DMS114 treated with DMSO at 0.1 percent for 48 hours (cell line): ENCODE data around the gene CCDC82.
A peak's percentile ranks its signal among the peaks of the same experiment; 100 is the strongest.

ENCODE experiments used
- DNase-seq: peaks from one replicate; lab custom pipeline; 2025; ENCODE audit not compliant: unreplicated experiment; lab: John Stamatoyannopoulos, UW

CCDC82 gene

DNA sequence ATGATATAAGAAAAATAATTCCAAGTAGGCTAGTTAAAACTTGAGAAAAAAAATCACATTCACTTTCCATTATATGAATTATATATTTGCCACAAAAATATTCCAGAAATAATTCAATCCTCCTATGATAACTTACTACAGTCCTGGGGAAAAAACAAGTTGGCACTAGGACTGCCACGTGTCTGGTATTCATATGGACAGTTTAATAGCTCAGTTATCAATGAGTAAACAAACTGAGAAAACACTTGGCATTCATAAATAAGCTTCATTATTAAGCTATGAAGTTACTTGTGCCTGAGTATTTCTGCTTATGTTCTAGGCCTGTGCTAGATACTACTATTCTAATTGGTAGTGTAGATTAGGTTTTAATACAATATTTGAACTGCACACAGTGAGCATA, 24.2 kb downstream of the CCDC82 start:
- DNase-seq: no peak

DNA sequence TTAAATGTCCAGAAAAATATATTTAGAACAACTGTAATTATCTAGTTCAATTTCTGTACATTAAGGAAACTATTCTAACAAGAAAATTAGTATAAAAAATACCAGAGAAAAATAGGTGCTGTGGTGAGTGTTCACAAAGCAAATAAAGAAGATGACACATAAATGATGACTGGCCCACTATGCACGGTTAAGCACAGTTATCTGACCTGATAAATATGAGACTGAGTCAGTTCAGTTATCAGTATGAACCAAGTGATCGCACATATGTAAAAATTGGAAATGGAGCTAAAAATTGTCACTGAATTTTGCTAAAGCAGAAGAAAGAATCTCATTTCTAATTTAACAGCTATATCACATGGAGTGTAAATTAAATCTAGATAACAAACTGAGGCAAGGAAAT, 27.9 kb downstream of the CCDC82 start:
- no peak for DNase-seq

DNA sequence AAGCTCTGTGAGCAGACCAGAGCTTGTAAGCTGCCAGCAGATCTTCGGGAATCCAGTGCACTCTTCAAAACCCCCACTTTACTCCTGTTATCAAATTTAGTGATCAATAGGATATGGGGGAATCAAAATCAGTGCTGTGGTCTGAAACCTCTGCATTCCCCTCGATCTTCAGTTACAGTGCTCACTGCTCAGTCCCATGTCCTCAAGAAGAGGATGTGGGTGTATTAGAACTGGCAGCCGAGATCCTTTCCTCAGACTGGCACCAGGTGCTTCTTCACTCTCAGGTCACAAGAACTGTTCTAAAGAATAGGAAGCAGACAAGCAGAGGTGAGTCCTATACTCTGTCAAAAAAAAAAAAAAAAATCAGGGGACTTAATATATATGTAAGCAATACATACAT, 31.4 kb downstream of the CCDC82 start:
- no peak for DNase-seq

DNA sequence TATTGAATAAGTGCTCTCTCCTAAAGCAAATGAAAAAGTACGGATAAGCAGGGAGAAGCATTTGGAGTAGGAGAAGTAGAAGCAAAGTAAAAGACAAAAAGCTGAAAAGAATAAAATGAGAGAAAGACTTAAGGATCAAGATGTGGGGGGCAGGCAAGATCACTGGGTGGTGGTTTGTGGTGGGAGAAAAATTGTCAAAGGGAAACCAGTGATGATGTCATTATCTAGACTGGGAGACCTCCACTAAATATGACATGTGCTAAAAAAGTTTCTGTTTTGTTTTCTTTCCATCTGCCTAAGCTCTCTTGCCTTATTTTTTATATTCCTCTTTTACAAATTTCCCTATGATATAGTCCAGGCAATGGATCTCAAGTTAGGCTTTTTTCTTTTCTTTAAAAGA, 31.9 kb downstream of the CCDC82 start:
- DNase-seq: no peak

DNA sequence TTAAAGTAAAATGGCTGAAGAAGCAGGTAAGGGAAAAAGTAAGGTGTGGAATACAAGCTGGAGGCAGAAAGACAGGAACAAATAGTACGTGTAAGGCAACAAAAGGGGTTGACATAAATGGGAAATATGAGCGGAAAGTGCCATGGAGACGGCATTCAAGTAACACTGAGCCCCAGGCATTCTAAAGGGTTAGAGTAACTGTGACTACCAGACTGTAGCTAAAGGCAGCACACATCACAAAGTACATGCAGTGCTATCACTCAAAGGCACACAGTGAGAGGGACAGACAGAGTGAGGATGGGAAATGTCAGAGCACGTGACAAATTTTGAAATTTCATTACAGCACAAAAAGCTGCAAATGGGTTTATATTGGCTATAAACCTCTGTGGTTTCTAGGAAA, 32.9 kb downstream of the CCDC82 start:
- DNase-seq: no peak

DNA sequence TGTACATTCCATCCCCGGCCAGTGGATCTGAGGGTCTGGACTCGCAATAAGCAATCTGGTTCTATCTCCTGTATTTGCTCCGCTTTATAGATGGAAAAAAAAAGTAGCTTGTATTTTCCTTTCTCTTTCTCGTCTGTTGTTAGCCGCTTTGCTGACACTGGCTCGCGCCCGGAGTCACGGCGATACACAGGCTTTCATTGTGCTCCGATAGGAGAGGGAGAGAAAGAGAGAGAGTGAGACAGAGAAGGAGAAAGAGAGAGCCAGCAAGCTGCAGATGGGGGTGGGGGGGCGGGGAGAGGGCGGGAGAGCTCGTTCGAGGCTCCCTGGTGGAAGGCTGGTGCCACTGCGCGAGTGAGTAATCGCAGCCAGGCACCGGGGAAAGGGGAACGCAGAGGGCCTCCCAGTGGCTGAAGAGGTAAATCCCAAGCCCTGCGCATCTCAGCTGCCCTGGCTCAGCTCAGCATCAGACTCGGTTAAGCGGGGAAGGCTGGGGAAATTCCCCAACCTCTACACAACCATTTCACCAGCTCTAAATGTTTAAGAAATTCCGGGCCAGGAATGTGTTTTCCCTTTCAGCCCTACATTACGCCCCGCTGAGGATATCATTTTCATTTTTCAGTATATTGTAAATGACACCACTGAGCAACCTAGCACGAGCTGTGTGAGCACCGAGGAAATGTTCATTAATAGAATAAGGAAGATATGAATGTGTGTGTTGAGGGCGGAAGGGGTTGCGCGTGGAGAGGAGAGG, 46.6 kb downstream of the CCDC82 start, which contains the start of gene MAML2:
Gene MAML2 (minus strand): TSS at position 235 of the 751 bp plus-strand sequence. CDS start 1,300 bp downstream, outside the sequence.
- peak; percentile 70 for DNase-seq

DNA sequence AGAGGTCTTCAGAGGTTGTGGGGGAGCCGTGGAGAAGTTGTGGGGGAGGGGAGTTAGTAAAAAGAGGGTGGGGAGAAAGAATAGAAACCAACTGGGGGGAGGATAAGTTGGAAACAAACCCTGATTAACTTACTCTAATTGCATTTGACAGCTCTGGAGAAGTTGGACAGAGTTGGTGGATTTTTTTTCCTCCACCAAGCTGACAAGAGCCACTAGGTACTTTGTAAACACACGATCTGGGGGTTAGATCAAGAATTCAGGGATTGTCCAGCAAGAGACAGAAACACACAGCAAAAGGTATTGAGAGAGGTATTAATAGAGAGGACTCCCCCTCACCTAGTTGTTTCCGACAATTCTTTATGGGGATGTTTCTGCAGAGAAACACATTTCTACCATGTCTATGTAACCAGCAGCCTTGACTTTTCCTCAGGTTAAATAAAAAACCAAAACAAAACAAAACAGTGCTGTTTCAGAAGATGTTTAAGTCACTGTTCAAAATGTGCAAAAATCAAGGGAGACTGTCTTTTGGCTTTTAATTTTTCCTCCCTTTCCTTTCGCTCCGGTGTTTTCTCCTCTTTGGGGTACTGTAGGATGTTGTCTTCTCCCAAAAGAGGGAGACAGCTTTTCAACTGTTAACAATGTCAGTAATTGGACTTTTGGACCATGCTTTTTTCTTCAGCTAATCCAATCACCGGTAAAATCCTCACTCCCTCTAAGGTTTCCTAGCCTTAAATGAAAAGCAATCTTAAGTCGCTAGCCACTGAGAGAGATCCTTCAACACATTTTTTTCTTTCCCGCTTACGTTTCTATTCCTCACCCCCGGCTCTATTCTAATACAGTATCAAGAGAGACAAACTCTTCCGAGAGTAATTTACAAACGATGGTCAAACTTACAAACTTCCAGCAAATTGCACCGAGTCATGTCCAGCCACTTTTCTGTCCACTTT, 47.4 kb downstream of the CCDC82 start:
- DNase-seq: no peak

DNA sequence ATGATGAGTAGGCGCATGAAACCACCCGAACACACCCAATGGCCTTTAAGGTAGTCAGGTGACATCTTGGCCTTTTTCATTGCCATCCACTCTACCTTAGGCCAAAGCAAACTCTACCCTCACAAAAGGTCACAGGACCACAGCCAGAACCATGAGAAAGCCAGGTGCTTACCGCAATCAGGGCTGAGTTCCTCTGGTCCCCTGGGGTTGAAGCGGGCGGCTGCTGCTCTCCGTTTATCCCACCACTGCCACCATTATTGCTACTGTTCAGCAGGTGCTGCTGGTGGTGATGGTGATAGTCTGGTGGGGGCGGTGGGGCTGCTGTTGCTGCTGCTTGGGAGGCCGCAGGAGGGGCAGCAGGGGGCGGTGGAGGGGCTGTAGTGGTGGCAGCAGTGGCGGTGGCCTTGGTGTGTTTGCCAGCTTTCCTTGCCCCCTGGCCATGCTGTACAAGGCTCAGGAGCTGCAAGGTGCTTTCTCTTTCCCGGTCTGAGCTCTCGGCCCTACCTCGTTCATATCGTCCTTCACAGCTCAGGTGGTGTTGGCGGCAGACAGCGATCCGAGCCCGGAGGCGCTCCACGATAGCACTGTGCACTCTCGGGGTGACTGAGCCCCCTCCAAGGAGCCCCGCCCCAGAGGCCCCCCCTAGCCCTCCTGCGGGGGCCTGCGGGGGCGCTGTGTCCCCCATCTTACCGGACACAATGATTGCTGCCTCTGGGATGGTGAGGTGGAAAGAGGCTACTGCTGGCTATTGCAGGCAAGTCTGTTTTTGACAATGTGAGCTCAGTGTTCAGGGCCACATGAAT, 48.3 kb downstream of the CCDC82 start:
- DNase-seq: no peak

DNA sequence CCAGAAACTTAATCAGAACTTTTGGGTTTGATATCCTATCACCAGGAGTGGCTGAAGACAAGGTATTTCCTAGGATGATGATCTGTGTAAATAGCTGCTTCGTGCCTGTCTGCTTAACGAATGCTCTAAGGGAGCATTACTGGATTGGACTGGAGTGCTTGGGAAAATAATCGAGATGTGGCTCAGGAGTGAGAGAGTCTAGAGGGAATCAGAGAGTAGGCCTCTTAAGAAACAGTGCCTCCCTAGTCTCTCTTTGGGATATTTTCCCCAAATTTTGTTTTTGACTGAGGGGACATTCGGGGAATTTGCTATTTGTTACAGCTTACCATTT, 49.2 kb downstream of the CCDC82 start:
- DNase-seq: no peak

DNA sequence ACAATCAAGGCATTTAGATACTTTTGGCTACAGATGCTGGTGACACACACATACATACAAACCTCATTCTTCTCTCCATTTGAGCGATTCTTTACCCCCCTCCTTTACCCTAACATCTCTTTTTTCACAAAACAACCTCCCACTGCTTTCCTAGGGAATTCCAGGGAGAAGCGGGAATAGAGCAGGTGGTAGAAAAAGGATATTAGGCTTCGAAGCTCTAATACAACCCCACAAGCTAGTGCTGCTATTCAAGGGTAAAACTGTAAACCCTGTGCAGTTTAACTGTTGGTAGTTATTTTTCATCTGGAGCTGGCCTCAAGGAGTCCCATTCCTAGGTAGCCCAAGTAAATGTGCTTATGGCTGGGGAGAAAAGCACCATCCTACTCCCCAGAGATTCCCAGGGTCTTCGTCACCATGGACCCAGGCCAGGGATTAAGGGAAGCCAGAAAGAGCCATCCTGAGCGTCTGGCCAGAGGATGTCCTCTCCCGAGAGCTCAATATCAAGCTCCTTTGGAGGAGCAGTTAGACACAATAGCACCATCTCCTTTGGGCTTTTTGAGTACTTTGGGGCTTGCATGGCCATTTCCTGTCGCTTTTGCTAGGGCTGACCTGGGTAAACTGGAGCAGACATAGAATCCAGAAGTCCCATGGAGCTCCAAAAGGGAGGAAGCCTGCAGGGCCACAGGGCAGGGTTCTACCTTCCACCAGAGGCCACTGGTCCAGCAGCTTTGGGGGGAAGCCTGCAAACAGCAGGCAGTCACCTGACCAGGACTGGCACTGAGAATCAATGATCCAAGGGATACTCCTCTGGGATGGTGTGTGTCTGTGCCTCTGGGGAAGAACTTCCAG, 49.8 kb downstream of the CCDC82 start:
- DNase-seq: no peak

DNA sequence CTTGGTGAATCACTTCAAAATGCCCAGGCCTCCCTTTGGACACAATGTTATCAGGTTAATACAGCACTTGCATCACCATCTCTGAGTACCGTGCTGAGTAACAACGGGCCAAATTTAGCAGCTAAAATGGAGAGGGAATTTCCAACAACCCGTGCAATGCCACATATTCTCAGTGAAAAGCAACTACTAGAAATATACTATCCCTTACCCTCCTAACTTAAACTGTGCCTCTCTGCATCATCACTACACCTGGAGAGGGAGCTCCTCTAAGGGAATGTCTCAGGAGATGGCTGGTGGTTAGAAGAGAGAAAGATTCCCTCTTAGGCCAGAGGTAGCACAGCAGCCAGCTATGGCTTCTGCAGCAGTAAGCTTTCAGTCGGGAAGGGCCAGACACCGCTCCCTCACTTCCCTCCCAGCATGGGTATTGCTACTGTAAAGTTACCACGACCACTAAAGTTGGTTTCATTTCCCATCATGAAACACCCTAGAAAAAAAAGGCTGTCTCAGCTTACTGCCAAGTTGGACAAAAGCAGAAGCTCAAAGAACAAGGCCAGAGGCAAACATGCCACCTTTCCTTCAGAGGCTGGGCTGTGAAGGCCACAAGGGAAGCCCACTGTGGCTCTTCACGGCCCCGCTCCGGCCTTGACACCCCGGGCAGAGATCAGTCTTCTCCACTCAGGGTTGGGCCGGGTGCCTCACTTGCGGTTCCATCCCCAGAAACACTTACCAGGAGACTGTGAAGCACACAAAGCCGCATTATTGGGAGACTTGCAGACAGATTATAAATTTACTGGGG, 50.6 kb downstream of the CCDC82 start:
- DNase-seq: no peak

DNA sequence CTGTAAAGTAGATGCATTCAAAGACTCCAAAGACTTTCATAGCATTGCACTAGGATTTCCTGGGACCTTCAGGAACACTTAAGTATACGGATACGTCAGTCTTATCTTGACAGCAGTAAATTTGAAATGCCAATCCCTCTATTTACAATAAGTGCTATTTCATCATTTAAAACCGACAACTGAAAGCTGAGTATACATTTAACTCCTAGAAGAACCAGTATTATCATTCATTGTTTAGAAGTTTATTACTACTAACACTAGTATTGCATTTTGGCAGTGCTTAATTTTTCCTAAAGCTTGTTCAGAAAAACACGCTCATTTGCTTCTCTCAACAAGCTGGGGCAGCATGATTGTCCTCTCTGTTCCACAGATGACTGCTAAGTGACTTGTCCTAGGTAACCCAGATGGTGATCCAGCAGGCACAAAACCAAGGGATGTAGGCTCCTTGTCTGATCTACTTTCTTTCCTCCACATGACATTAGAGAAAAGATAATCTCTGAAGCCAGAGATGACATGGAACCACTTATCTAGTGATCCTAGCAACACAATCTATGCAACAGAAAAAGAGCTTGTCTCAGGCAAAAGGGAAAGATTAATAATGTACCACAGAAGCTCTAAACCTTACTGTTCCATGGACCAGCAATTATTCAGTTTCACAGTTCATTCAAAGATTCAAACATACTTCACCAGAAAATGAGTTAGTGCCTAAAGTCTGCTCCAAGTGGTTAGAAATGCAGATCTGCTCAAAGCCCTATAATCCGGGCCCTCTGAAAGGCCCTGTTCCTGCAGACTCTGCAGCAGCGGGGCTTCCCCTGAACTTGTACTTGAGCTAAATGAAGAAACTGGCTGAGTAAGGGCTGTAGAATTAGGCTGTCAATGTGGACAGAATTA, 51.9 kb downstream of the CCDC82 start:
- no peak for DNase-seq

DNA sequence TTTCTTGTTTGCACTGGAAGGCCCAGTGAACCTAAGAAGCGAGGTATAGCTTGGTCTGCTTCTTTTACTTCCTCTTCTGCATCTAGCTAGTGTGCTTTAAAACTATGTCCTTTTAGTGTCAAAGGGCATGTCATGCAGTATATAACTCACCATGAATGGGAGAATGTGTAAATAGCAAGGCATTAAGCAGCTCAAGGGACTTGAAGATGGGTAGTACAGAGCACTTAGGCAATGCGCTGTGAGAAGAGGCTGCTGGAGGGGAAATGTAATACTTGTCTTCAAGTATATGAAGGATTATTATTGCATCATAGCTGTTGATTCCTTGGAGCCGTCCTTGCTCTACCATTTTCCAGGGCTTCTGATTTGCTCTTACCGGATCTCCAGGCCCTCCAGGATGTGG, 54.3 kb downstream of the CCDC82 start:
- DNase-seq: no peak

DNA sequence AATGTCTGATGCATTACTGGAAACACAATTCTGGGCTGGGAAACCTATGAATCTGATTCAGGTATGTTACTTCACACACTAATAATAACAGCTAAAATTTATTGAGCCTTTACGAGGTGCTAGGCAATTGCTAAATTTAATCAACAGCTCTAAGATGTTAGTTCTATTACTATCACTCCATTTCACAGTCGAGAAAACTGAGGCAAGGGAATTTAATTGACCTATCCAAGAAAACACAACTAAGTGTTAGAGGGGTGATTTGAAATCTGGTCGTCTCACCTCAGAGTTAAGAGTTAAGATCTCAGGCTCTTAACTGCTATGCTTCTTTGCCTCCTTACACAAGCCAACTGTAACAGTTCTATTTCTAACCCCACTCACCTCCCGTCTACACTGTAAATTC, 55.5 kb downstream of the CCDC82 start:
- no peak for DNase-seq

DNA sequence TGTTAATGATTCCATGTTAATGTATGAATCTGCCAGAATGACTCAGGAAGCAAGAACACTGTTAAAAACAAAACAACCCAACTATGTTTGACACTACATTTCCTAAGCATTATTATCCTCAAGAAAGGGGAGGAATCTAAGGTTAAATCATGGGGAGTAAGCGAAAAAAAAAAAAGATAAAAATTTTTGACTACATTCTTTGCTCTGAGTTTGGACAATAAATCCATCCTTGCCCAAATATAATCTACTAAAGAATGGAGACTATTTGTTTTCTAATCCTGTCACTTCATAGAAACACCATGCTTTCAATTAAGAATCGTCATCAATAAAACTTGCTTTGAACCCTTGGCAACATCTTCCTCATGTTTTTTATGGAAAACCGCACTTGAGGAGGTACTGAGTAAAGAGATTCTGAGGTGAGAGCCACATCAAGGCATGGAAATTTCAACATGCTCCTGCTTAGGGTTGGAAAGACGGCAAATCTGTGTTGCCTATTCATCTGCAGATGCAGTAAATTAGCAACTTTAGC, 56.5 kb downstream of the CCDC82 start:
- DNase-seq: no peak

DNA sequence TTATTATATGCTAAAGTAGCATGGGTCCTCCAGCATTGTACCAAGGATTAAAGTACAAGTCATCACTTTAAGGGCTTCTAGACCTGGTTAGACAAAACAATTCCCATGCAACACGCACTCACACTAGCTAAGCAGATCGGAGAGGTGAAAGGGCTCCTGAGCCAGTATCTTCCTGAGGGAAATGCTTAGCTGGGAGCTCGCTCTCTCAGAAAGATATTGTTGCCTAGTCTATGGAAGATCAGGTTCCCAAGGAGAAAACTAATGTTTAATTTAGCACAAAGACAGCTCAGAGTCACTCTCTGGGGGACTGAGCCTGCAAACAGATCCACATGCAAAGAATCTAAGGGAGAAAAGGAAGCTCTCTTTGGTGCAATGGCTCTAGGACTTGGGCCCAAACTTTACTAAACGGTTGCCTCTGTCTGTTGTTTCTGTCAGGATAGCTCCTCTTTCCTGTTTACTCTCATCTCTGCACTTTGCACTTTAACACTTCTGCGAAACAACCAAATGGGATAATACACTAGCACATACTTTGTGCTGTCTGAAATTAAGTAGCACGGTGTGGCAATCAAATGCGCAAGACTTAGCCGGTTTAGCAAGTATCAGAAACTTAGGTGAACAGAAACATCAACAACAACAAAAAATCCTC, 57.5 kb downstream of the CCDC82 start:
- no peak for DNase-seq

DNA sequence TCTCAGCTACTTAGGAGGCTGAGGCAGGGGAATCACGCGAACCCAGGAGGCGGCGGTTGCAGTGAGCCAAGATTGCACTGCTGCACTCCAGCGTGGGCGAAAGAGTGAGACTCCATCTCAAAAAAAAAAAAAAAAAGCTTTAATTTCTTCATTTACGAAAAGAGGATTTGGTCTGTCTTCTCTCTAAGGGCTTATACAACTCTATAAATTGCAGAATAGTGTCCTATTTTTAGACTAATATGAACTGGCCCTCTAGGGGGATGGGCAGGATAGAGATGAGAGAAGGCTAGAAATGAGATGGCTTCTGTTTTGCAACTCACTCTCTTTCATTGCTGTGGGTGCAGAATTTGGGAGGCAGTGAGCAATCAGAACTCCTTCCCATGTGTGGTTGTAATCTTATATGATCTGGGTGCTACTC, 58.0 kb downstream of the CCDC82 start:
- no peak for DNase-seq

DNA sequence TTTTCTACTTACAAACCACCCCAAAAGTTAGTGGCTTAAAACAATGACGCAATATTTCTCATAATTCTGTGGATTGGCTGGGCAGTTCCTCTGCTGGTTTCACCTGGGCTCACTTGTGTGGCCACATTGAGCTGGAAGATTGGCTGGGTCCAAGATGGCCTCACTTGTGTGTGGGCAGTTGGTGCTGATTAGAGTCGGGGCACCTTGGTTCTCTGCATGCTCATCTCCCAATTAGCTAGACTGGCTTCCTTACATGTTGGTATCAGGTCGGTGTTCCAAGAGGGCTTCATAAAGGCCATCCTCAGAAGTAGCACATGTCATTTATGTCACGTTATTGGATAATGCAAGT, 59.2 kb downstream of the CCDC82 start:
- DNase-seq: no peak
